Measurements from ENCODE around the gene SDF2L1. TPM values are rescaled to one million over a fixed set of nuclear protein-coding genes. Genes with fewer than 3 reads are reported as not detected.

Gene SDF2L1
- total and polyA plus RNA-seq, 9 of the 15 experiments (the other 6 are each of a cell fraction or from before 2014, with no cell fraction given): 15.1 to 989 (median 124) TPM

DNA sequence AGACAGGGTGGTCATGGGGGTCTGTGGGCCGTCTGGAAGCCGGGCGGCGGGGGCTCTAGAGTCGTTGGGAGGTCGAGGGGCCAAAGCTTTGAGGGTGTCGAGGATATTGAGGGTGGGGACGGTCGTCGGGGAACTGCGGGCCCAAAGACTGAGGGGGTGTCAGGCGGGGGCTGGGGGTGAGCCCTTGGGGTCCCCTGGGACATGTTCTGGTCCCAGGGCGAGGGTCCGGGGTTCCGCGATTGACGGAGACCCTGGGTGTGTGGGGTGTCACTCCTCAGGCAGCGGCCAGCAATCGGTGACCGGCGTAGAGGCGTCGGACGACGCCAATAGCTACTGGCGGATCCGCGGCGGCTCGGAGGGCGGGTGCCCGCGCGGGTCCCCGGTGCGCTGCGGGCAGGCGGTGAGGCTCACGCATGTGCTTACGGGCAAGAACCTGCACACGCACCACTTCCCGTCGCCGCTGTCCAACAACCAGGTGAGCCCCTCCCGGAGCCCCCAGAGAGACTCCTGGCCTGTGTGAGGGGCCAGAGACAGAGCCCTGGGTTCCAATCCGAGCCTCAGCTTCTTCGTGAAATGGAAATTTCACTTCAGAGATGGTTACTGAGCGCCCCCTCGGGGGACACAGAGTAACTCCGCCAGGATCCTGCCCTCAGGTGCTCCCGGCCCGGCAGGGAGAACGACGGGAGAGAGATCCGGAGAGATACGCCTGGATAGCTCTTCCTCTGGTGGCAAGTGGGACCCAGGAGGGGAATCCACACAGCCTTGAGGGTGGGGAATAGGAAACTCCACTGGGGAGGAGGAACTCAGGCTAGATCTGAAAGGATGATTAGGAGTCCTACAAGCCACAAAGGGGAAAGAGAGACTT lies 714 bp downstream of the SDF2L1 start (continued):
- peak; percentile 59; the same call in 1 of the 2 replicates for TF ChIP-seq BHLHE40 (IDR thresholded peaks at IDR 0.05; ENCODE audit: low read length)
- TF ChIP-seq ZKSCAN1 (IDR thresholded peaks at IDR 0.05; ENCODE audit: low read depth, low read length): peak; percentile 72; the same call in 1 of the 2 replicates
- TF ChIP-seq ZNF830 (CRISPR knock-in tag; IDR thresholded peaks at IDR 0.05): no peak
- TF ChIP-seq GABPA (tag; conservative IDR thresholded peaks at IDR 0.05; ENCODE audit: low read depth): no peak
- TF ChIP-seq ELF2 (CRISPR knock-in tag; IDR thresholded peaks at IDR 0.05): no peak
- TF ChIP-seq, protein P1, sequence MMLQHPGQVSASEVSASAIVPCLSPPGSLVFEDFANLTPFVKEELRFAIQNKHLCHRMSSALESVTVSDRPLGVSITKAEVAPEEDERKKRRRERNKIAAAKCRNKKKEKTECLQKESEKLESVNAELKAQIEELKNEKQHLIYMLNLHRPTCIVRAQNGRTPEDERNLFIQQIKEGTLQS (IDR thresholded peaks at IDR 0.05): no peak
- TF ChIP-seq, protein P1 (CRISPR knock-in tag; conservative IDR thresholded peaks at IDR 0.05): peak; percentile 90
- TF ChIP-seq TEAD2 (tag; IDR thresholded peaks at IDR 0.05): no peak
- TF ChIP-seq POLR2AphosphoS2 (IDR thresholded peaks at IDR 0.05; ENCODE audit: low read length): peak; percentile 28; the same call in 1 of the 2 replicates
- TF ChIP-seq KLF16 (IDR thresholded peaks at IDR 0.05): no peak
- TF ChIP-seq CTCF (IDR thresholded peaks at IDR 0.05 in 2 of 3, conservative IDR thresholded peaks at IDR 0.05 in 1 of 3; ENCODE audit: insufficient read depth in 2 of 3, low read depth in 1 of 3, low read length in 3 of 3): peak in 2 of 3 experiments; percentile 99 to 100; a peak in 4 of 6 replicates
- no peak for TF ChIP-seq HDAC3 (IDR thresholded peaks at IDR 0.05; ENCODE audit: borderline replicate concordance, partially characterized antibody)
- TF ChIP-seq, protein P2, sequence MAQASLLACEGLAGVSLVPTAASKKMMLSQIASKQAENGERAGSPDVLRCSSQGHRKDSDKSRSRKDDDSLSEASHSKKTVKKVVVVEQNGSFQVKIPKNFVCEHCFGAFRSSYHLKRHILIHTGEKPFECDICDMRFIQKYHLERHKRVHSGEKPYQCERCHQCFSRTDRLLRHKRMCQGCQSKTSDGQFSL (CRISPR knock-in tag; IDR thresholded peaks at IDR 0.05): no peak
- TF ChIP-seq, protein P2 (tag; IDR thresholded peaks at IDR 0.05): no peak
- TF ChIP-seq, protein P3, sequence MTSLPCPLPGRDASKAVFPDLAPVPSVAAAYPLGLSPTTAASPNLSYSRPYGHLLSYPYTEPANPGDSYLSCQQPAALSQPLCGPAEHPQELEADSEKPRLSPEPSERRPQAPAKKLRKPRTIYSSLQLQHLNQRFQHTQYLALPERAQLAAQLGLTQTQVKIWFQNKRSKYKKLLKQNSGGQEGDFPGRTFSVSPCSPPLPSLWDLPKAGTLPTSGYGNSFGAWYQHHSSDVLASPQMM (CRISPR knock-in tag; IDR thresholded peaks at IDR 0.05): no peak
- TF ChIP-seq, protein P4, sequence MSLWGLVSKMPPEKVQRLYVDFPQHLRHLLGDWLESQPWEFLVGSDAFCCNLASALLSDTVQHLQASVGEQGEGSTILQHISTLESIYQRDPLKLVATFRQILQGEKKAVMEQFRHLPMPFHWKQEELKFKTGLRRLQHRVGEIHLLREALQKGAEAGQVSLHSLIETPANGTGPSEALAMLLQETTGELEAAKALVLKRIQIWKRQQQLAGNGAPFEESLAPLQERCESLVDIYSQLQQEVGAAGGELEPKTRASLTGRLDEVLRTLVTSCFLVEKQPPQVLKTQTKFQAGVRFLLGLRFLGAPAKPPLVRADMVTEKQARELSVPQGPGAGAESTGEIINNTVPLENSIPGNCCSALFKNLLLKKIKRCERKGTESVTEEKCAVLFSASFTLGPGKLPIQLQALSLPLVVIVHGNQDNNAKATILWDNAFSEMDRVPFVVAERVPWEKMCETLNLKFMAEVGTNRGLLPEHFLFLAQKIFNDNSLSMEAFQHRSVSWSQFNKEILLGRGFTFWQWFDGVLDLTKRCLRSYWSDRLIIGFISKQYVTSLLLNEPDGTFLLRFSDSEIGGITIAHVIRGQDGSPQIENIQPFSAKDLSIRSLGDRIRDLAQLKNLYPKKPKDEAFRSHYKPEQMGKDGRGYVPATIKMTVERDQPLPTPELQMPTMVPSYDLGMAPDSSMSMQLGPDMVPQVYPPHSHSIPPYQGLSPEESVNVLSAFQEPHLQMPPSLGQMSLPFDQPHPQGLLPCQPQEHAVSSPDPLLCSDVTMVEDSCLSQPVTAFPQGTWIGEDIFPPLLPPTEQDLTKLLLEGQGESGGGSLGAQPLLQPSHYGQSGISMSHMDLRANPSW (CRISPR knock-in tag; IDR thresholded peaks at IDR 0.05): no peak; the same call in none of the 2 replicates
- no peak for TF ChIP-seq JUNB (CRISPR knock-in tag; conservative IDR thresholded peaks at IDR 0.05)
- 0 out of 2 replicates have a peak, but pooled peaks have one; percentile 43 for TF ChIP-seq TCF7L2 (IDR thresholded peaks at IDR 0.05; ENCODE audit: low read depth, low read length)
- no peak for TF ChIP-seq POLR2B (IDR thresholded peaks at IDR 0.05; ENCODE audit: low read depth, partially characterized antibody)
- TF ChIP-seq CBX5 (IDR thresholded peaks at IDR 0.05; ENCODE audit: borderline replicate concordance, low read depth): no peak
